Activated CD4-positive, alpha-beta T cell treated with anti-CD3 and anti-CD28 coated beads, Interleukin-2, amount 50 U/mL, for 48 hours (primary cell): ENCODE data around the gene ROBO1.
"Not testable (repeated sequence)": the region's sequence is repeated elsewhere in the genome, so short reads cannot be mapped to it uniquely, and the experiment has no call there.

Experiments used
- DNase-seq, 2 experiments: peaks; one replicate each; pipeline ENCODE4 v3.0.0-alpha.2; 2020

ROBO1 gene

DNA sequence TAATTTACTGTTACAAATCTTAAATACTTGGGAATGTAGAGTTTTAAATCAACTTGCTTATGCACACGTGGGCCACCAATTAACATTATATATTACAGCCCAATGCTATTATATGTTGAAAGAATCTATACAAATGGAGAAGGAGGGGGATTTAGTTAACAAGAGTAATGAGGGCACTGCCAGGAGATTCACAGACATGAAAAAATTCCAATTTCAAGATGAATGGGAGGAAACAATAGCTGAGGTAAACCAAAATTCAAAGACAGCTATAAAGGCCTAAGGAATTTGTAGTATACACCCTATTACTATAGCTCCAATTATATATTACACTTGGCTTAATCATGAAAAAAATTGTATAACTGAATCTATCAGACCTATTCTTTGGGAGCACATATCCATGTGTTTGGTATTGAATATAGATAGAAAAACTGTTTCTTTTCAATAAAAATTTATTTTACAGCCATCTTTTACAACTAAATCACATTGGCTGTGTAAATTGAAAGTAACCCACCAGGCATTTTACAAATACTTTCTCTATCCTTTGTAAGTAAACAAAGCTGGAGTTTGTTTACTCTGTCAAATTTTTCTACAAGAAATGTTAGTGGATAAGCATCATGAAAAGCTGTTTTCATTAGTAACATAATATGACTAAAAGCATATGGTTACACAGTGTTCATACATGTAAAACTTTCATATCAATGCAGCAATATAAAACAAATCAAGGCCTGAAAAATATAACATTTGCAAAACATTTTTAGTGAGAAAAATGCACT lies 1045.8 kb downstream of the ROBO1 start:
- DNase-seq: no peak

DNA sequence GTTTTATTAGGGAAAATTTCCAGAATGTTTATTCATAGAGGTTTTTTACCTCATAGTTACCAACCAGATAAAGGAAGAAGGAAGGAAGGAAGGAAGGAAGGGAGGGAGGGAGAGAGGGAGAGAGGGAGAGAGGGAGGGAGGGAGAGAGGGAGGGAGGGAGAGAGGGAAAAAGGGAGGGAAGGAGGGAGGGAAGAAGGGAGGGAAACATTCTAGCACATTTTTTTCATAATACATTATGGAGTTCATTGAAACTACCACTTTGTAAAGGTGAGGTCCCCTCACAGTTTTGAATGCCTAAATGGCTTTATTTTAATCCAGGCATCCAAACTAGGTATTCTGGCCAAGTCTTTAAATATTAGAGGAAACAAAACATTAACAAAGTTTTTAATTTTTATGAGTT lies 1049.1 kb downstream of the ROBO1 start:
- no peak for DNase-seq

- no peak for DNase-seq
These were observed 1050.8 kb downstream of the ROBO1 start for GRCh38 chr3:78717041-78717440.

GRCh38 chr3:78712941-78713340 lies 1054.9 kb downstream of the ROBO1 start:
- DNase-seq: no peak

DNA sequence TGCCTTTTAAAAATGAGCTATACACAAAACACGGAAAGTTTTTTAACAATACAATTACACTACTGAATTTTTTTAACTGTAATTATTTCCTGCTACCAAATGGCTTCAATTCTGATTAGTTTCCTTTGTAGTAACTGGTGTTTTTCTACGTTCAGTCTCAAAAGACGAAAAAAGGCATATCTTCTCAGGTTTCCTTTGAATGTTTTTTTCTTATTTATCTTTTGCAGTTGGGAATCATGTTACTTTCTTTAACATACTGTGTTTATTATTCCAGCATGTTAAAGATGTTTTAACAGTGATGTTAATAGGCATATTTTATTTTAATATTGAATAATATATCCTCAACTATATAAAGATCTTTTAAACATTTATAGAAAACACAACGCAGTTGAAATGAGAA lies 1055.5 kb downstream of the ROBO1 start:
- DNase-seq: no peak

DNA sequence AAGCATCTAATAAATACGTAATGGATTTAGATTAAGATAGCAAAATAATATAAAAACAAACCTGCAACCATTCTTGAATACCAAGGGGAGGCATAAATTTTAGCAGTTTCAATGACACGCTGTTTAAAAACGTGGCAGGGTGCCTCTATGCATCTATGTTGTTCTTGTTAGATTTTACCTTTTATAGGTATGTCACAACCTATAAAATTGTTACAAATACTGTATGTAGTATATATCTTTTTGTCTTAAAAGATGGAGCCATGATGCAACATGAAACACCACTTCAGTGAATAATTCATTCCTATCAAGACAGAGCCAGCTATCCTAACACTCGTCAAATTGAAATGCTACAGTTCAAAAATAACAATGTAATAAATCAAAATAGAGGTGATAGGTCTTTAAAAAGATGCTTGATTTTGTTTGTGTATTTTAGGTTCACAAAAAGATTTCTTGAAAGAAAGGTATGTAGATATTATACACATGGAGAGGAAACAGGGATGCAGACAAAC lies 1059.2 kb downstream of the ROBO1 start:
- DNase-seq: no peak

- no peak for DNase-seq
These were observed 1060.2 kb downstream of the ROBO1 start for GRCh38 chr3:78707609-78708008.

GRCh38 chr3:78706906-78707523 lies 1060.8 kb downstream of the ROBO1 start:
- DNase-seq: no peak

DNA sequence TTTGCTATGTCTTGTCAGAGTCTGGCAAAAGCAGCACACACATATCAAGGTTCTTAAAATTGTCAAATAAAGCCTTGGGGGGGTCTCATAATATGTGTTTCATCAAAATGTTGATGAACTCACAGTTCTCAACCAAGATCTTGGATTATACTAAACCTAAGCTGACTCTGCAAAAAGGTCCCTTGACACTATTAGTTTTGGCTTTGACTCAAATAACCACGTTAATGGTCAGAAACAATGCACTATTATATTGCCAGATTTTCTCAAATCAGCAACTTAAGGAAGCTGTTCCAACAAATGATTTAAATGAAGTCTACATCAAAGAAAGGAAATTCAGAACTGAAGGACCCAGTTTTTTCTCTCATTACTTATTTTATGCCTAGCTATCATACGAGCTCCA lies 1063.9 kb downstream of the ROBO1 start:
- no peak for DNase-seq

DNA sequence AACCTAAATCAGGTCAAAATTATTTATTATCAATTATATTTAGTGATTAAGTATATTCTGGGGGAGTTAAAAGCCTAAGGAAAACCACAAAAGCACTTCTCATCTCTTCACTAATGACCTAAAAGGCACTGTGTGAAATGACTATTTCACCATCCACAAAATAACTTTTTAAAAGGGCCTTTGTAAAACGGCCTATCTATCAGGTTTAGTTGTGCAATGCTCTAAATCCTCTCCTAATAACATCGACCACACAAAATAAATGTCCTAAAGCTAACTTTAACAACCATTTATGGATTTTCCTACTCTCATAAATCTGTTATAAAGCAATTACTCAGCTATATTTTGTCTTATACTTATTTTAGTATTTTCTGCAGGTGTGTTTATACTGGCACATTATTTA lies 1066.3 kb downstream of the ROBO1 start:
- DNase-seq: no peak

- no peak for DNase-seq
These were observed 1069.4 kb downstream of the ROBO1 start for GRCh38 chr3:78698431-78698830.

- DNase-seq: no peak
These were observed 1070.4 kb downstream of the ROBO1 start for GRCh38 chr3:78697426-78697825.

DNA sequence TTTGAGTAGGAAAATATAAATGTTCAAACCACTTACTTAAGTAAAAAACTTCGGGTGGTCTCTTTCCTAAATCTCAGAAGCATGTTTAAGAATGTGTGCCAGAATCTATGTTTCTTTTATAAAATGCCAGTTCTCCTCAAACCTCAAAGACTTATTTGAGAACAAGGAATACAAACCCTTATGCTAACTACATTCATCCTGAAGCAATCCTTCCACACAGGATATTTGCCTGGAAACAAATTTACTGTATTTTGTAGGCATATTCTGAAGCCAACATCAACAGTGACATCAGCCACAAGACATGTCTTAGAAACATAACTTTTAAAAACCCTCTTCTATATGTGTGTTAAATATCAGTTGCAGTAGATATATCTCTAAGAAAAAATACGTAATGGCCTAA lies 1077.0 kb downstream of the ROBO1 start:
- no peak for DNase-seq

DNA sequence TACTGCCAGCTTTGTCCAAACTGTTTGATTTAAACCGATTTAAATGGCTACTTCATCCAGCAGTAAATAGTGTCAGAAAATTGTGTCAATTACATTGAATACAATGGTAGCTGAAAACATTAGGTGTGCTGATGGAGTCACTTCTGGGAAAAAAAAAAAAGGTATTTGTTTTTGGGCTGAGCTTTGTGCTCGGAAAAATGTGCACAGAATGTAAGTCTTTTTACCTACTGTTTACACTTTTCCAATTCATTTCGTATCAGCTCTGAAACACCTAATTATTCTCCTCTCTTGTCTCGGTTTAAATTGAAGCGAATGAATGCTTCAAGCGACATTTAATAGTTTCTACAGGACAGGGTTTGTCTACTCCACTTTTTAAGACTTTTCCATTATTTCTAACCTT lies 1078.4 kb downstream of the ROBO1 start:
- DNase-seq: no peak

DNA sequence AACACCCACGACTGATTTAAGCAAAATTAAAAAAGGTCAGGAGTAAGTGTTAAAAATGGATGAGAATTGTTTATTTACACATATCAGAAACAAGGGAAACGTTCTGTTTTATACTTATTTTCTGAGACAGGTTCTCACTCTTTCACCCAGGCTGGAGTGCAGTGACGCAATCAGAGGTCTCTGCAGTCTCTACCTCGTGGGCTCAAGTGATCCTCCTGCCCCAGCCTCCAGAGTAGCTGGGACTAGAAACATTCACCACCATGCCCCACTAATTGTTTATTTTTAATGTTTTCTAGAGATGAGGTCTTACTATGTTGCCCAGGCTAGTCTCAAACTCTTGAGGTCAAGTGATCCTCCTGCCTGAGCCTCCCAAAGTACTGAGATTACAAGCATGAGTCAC lies 1080.3 kb downstream of the ROBO1 start:
- DNase-seq: no peak

GRCh38 chr3:78683284-78683683 lies 1084.5 kb downstream of the ROBO1 start:
- DNase-seq: no peak

- DNase-seq: not testable (repeated sequence)
These were observed 1092.5 kb downstream of the ROBO1 start for GRCh38 chr3:78675119-78675805.

DNA sequence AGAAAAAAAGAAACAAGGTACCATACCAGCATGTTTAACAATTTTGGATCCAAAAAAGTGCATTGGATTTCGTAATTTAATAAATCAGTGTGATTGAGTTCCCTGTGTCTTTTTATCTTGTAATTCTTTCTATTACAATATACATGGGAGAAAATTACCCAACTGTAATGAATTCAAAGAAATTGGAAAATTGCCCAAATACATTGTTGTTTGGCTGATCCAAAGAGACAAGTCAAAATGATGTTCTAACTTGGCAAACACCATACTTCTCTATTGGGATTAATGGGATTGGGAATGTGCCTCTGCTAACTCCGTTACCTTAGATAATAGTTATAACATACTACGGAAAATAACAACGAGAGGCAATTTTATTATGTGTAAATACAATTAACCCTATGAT lies 1097.1 kb downstream of the ROBO1 start:
- no peak for DNase-seq

- no peak for DNase-seq
These were observed 1097.7 kb downstream of the ROBO1 start for GRCh38 chr3:78670094-78670493.

DNA sequence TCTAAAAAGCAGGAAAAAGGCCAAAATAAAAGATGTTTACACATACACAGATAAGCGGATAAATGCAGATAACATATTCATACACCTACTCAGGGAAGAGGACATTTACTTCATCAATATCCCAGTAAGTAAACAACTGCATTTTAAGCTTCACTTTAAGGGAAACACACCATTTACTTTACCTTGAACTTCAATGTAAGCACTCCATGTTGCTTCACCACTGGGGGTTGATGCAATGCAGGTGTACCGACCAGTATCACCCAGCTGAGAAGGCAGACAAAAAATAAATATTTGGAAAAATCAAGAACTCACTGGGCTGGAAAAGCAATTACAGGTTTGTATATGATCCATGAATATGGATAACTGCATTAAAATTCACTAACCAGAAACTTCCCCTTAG lies 1099.5 kb downstream of the ROBO1 start:
- no peak for DNase-seq

GRCh38 chr3:78666470-78666800 lies 1101.4 kb downstream of the ROBO1 start:
- no peak for DNase-seq

- no peak for DNase-seq
These were observed 1101.9 kb downstream of the ROBO1 start for GRCh38 chr3:78665776-78666469.

GRCh38 chr3:78665101-78665500 lies 1102.7 kb downstream of the ROBO1 start:
- DNase-seq: no peak

GRCh38 chr3:78660957-78661356 lies 1106.8 kb downstream of the ROBO1 start:
- DNase-seq: no peak
